HEK293 (cell line): Measurements from ENCODE around the gene EEF1AKMT1.

Experiments used
- CTCF ChIP-seq: fragments of 450-650 bp; formaldehyde crosslinking; IDR thresholded peaks from 2 replicates; pipeline ENCODE4 v1.5.1; 2016; ENCODE audit warnings: missing biosample characterization, missing genetic modification characterization
- GLI4 ChIP-seq: fragments of 450-650 bp; formaldehyde crosslinking; IDR thresholded peaks from 2 replicates; pipeline ENCODE4 v1.5.1; 2016; ENCODE audit warnings: missing biosample characterization, missing genetic modification characterization
- PBX3 ChIP-seq: sonication (generic); formaldehyde crosslinking; IDR thresholded peaks from 2 replicates; pipeline ENCODE4 v1.8.1; 2022; ENCODE audit warnings: mild to moderate bottlenecking, moderate library complexity, missing genetic modification reagents
- PRDM10 ChIP-seq: fragments of 450-650 bp; formaldehyde crosslinking; IDR thresholded peaks from 2 replicates; pipeline ENCODE4 v1.5.1; 2016; ENCODE audit warnings: missing biosample characterization, missing genetic modification characterization
- ZBTB8A ChIP-seq: fragments of 450-650 bp; formaldehyde crosslinking; IDR thresholded peaks from 2 replicates; pipeline ENCODE4 v1.5.1; 2016; ENCODE audit warnings: missing biosample characterization, missing genetic modification characterization
- ZNF121 ChIP-seq: fragments of 450-650 bp; formaldehyde crosslinking; IDR thresholded peaks from 2 replicates; pipeline ENCODE4 v1.5.1; 2016; ENCODE audit warnings: missing biosample characterization, missing genetic modification characterization
- ZNF140 ChIP-seq: fragments of 450-650 bp; formaldehyde crosslinking; IDR thresholded peaks from 2 replicates; pipeline ENCODE4 v1.5.1; 2016; ENCODE audit warnings: missing biosample characterization, missing genetic modification characterization
- ZNF350 ChIP-seq: fragments of 450-650 bp; formaldehyde crosslinking; IDR thresholded peaks from 2 replicates; pipeline ENCODE4 v1.5.0; 2017; ENCODE audit warnings: missing biosample characterization, mild to moderate bottlenecking, missing genetic modification characterization
- ZNF362 ChIP-seq: fragments of 450-650 bp; formaldehyde crosslinking; IDR thresholded peaks from 2 replicates; pipeline ENCODE4 v1.5.1; 2016; ENCODE audit warnings: missing biosample characterization, missing genetic modification characterization
- ZNF785 ChIP-seq: fragments of 450-650 bp; formaldehyde crosslinking; IDR thresholded peaks from 2 replicates; pipeline ENCODE4 v1.5.1; 2016; ENCODE audit warnings: missing biosample characterization, missing genetic modification characterization

- no peak for TF ChIP-seq ZNF350
- TF ChIP-seq CTCF (tag by site-specific recombination) = no peak
- no peak for TF ChIP-seq ZNF785 (tag by site-specific recombination)
- no peak for TF ChIP-seq PRDM10
- no peak for TF ChIP-seq ZBTB8A (tag by site-specific recombination)
- no peak for TF ChIP-seq ZNF362 (tag by site-specific recombination)
- TF ChIP-seq ZNF140 = no peak
- TF ChIP-seq PBX3 (CRISPR knock-in tag) = no peak
- TF ChIP-seq ZNF121 = no peak
- no peak for TF ChIP-seq GLI4 (tag by site-specific recombination)
These were observed 87.6 kb downstream of the EEF1AKMT1 start for GRCh38 chr13:20686167-20686566.
